ENCODE data around the gene METTL13. TPM values are rescaled to one million over a fixed set of nuclear protein-coding genes. Genes with fewer than 3 reads are reported as not detected.

The METTL13 gene
- total RNA-seq, 4 donors from 2014 or later, result 19.9 to 23.8 (median 22.7) TPM

DNA sequence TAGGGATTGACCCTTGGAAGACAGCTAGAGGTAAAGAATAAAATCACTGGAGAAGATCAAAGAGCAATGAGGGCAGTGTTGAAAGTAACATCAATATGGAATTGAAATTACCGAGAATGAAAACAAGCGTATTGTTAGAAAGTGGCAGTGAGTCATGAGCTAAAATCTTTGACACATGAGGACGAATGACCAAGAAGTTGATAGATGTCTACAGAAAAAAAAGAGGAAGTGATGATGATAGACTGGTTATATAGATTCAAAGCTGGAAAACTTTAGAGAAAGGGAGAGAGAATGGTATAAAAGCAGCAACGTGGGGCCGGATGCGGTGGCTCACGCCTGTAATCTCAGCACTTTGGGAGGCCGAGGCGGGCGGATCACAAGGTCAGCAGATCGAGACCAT, 47.3 kb downstream of the METTL13 start:
- Histone ChIP-seq H3K9me3 (no peaks in the 10 kb centered on the region), H3K4me3 (replicated peaks in 1 of 3) (no peak overlapping the region), H3K27me3 (no peaks in the 10 kb centered on the region), H3K4me1 (no peaks in the 10 kb centered on the region), H3K36me3 (no peaks in the 10 kb centered on the region), H3K27ac (no peak overlapping the region)
- TF ChIP-seq, protein P1, sequence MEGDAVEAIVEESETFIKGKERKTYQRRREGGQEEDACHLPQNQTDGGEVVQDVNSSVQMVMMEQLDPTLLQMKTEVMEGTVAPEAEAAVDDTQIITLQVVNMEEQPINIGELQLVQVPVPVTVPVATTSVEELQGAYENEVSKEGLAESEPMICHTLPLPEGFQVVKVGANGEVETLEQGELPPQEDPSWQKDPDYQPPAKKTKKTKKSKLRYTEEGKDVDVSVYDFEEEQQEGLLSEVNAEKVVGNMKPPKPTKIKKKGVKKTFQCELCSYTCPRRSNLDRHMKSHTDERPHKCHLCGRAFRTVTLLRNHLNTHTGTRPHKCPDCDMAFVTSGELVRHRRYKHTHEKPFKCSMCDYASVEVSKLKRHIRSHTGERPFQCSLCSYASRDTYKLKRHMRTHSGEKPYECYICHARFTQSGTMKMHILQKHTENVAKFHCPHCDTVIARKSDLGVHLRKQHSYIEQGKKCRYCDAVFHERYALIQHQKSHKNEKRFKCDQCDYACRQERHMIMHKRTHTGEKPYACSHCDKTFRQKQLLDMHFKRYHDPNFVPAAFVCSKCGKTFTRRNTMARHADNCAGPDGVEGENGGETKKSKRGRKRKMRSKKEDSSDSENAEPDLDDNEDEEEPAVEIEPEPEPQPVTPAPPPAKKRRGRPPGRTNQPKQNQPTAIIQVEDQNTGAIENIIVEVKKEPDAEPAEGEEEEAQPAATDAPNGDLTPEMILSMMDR (IDR thresholded peaks at IDR 0.05), result no peak
- no peak for TF ChIP-seq POLR2A (IDR thresholded peaks at IDR 0.05)
- intact Hi-C loops (cut with DNase I), result no loop called here
- WGBS, 2 donors, result 93 to 94% methylated on average over 11 of the region's 11 CpGs
- DNase-seq, result no peak

DNA sequence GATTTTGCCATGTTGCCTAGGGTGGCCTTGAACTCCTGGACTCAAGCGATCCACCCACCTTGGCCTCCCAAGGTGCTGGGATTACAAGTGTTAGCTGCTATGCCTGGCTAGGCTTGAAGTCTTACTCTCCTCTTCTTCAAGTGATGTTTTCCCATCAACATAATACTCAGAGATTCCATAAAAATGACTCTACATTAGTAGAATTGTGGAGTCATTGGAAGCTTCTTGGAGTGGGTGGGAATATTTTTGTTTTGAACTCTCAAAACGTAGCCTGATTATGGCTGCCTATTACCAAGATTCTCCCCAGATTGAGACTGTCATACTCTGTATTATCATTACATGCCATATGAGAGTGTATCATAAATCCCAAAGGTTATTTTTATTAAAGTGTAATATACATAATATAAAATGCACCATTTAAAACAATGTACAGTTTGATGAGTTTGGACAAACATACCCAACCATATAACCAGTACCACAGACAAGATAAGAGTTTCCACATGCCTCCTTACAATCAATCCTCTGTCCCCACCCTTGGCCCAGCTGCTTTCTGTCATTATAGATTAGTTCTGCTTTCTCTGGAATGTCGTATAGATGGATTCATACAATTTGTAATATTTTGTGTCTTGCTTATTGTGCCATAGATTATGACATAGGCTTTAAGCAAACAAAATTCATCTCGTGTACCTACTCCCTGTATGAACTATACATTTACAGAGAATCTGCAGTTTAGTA, 51.8 kb downstream of the METTL13 start:
- Histone ChIP-seq H3K9me3 (no peaks in the 10 kb centered on the region), H3K27ac (no peak overlapping the region), H3K36me3 (no peaks in the 10 kb centered on the region), H3K4me1 (no peaks in the 10 kb centered on the region), H3K27me3 (no peaks in the 10 kb centered on the region), H3K4me3 (replicated peaks in 1 of 3) (no peak overlapping the region)
- TF ChIP-seq, protein P1 (IDR thresholded peaks at IDR 0.05), result no peak
- no peak for TF ChIP-seq POLR2A (IDR thresholded peaks at IDR 0.05)
- WGBS, 2 donors, result 68 to 92% methylated on average over 4 of the region's 4 CpGs
- DNase-seq, result no peak
- intact Hi-C loops (cut with DNase I), result no loop called here

DNA sequence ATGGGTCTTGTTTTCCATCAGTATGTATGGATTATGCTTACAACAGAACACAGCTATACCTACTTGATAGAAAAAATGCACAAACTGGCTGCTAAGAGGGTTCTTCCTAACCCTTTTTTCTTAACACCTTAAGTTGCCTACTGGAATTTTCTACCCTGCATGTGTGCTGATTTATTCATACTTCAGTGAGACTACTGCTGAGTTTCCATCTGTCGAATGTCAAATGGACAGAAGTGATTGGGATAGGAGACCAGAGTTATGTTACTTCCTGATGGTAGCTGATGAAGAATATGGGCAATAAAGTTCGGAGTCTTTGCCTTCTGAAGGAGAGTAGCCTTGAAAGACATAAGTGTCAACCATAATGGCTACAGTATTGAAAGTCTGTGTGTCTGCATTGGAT, 53.4 kb downstream of the METTL13 start:
- Histone ChIP-seq H3K27me3 (no peaks in the 10 kb centered on the region), H3K36me3 (no peaks in the 10 kb centered on the region), H3K9me3 (no peaks in the 10 kb centered on the region), H3K27ac (no peak overlapping the region), H3K4me3 (replicated peaks in 1 of 3) (no peak overlapping the region), H3K4me1 (no peaks in the 10 kb centered on the region)
- 90 to 94% methylated on average over 2 of the region's 2 CpGs for WGBS, 2 donors
- DNase-seq, result no peak
- no peak for TF ChIP-seq POLR2A (IDR thresholded peaks at IDR 0.05)
- TF ChIP-seq, protein P1 (IDR thresholded peaks at IDR 0.05), result no peak
- intact Hi-C loops (cut with DNase I), result no loop called here

DNA sequence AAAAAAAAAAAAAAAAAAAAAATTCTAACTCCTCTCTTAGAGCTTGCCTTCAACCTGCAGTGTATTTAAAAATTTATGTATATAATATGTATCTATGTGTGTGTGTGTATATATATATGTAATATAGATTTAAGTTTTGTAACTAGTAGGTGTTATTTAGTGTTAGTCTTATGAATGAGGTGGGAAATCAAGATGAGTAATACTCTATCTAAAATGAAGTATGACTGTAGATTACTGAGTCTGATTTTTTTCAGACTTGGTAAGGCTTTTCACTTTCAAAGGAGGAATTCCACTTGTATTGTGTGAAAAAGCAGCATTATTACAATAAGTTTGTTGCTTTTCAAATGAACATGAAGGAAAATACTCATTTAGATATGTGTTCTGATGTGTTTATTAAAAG, 54.4 kb downstream of the METTL13 start:
- no peaks in the 10 kb centered on the region for H3K9me3 ChIP-seq
- H3K27ac ChIP-seq, result no peak overlapping the region
- no peaks in the 10 kb centered on the region for H3K4me1 ChIP-seq
- TF ChIP-seq, protein P1 (IDR thresholded peaks at IDR 0.05), result no peak
- no peak for TF ChIP-seq POLR2A (IDR thresholded peaks at IDR 0.05)
- DNase-seq, result no peak
- intact Hi-C loops (cut with DNase I), result no loop called here
- no peak overlapping the region for H3K4me3 ChIP-seq (replicated peaks in 1 of 3)
- H3K27me3 ChIP-seq, result no peaks in the 10 kb centered on the region
- H3K36me3 ChIP-seq, result no peaks in the 10 kb centered on the region

GRCh38 chr1:171841050-171841910, 59.8 kb downstream of the METTL13 start, which contains the start of gene DNM3:
Gene DNM3 (plus strand): TSS chr1:171841498. CDS start chr1:171841657, 159 bp downstream.
- Histone ChIP-seq H3K36me3 (no peaks in the 10 kb centered on the region), H3K27me3 (no peaks in the 10 kb centered on the region), H3K4me3 (replicated peaks in 1 of 3) (peak within 1 kb of the TSS; percentile 50 to 85 (median 59)), H3K9me3 (no peaks in the 10 kb centered on the region), H3K27ac (peak within 1 kb of the TSS; percentile 36 to 66 (median 43)), H3K4me1 (peaks cover 0 to 4% of the 10 kb centered on the region in 2 donors)
- DNase-seq, result peak; percentile 77
- WGBS, 2 donors, result 3 to 18% methylated on average over 8 to 30 of the region's 85 CpGs
- intact Hi-C loops (cut with DNase I), result no loop called here
- TF ChIP-seq POLR2A (IDR thresholded peaks at IDR 0.05), result peak in 1 of 2 donors; percentile 76
- TF ChIP-seq, protein P1 (IDR thresholded peaks at IDR 0.05), result no peak

Measured in thyroid gland (tissue), 4 donors.